DND-41 (cell line): ENCODE measurements around the gene PINK1.
"Not testable (repeated sequence)": the region's sequence is repeated elsewhere in the genome, so short reads cannot be mapped to it uniquely, and the experiment has no call there.

Experiments
- ATAC-seq: fragments of 200-7000 bp; cut with Tn5 transposase; 3 replicates; pipeline ENCODE4 v1.9.1; 2021; ENCODE audit warnings: low read depth; ENCODE audit not compliant: insufficient read depth
- DNase-seq: peaks from one replicate; pipeline ENCODE4 v3.0.0-alpha.2; 2020
- H2AFZ ChIP-seq: 2 replicates; pipeline ENCODE4 v1.6.0; 2012; ENCODE audit warnings: low read depth, low read length
- H3K27ac ChIP-seq: 2 replicates; pipeline ENCODE4 v1.5.1; 2012; ENCODE audit warnings: low read length, inconsistent platforms
- H3K27me3 ChIP-seq: fragments of 200-600 bp; sonication (generic); 2 replicates; pipeline ENCODE4 v1.6.0; 2012; ENCODE audit warnings: low read length, mild to moderate bottlenecking, inconsistent platforms; ENCODE audit not compliant: insufficient read depth, poor library complexity
- H3K36me3 ChIP-seq: 2 replicates; pipeline ENCODE4 v1.5.1; 2012; ENCODE audit warnings: low read length, inconsistent platforms; ENCODE audit not compliant: insufficient read depth
- H3K4me1 ChIP-seq: 2 replicates; pipeline ENCODE4 v1.5.1; 2012; ENCODE audit warnings: mild to moderate bottlenecking, low read length; ENCODE audit not compliant: insufficient read depth
- H3K4me2 ChIP-seq: 2 replicates; pipeline ENCODE4 v1.6.0; 2012; ENCODE audit warnings: mild to moderate bottlenecking, moderate library complexity, low read length, inconsistent platforms; ENCODE audit not compliant: insufficient read depth
- H3K4me3 ChIP-seq, 2 experiments: fragments of 200-600 bp in 1 of 2; shearing (Covaris generic) in 1 of 2; 2 replicates each; pipeline ENCODE4 v1.5.1; 2012 to 2016; ENCODE audit warnings: inconsistent platforms in 2 of 2, low read length in 2 of 2, mild to moderate bottlenecking in 2 of 2, low read depth in 1 of 2, moderate library complexity in 1 of 2
- H3K79me2 ChIP-seq: 2 replicates; pipeline ENCODE4 v1.6.0; 2012; ENCODE audit warnings: low read length, inconsistent platforms; ENCODE audit not compliant: insufficient read depth
- H3K9ac ChIP-seq: 2 replicates; pipeline ENCODE4 v1.6.0; 2012; ENCODE audit warnings: low read depth, mild to moderate bottlenecking, inconsistent platforms, low read length, moderate library complexity
- H3K9me3 ChIP-seq: 2 replicates; pipeline ENCODE4 v1.5.1; 2012; ENCODE audit warnings: low read length, moderate library complexity, mild to moderate bottlenecking, inconsistent platforms; ENCODE audit not compliant: insufficient read depth, severe bottlenecking
- H4K20me1 ChIP-seq: 2 replicates; pipeline ENCODE4 v1.6.0; 2012; ENCODE audit warnings: low read length; ENCODE audit not compliant: insufficient read depth
- CTCF ChIP-seq: IDR thresholded peaks from 2 replicates; pipeline ENCODE4 v1.5.1; 2012; ENCODE audit warnings: borderline replicate concordance, low read length, moderate library complexity, mild to moderate bottlenecking; ENCODE audit not compliant: poor library complexity, severe bottlenecking; ENCODE audit errors: extremely low read depth
- EZH2 ChIP-seq: IDR thresholded peaks from 3 replicates; pipeline ENCODE4 v1.6.1; 2012; ENCODE audit warnings: borderline replicate concordance, low read depth, mild to moderate bottlenecking, moderate library complexity, low read length, inconsistent platforms; ENCODE audit not compliant: severe bottlenecking

The PINK1 gene

GRCh38 chr1:20666804-20667203 lies 33.5 kb downstream of the PINK1 start:
- no peak for TF ChIP-seq EZH2
- no peak for TF ChIP-seq CTCF
- Histone ChIP-seq H3K27ac (no peak overlapping the region), H3K4me1 (peaks cover 18% of the 10 kb centered on the region), H4K20me1 (no peaks in the 10 kb centered on the region), H3K36me3 (no peaks in the 10 kb centered on the region; the same call in 1 of the 2 replicates), H3K9ac (no peak overlapping the region), H3K27me3 (no peaks in the 10 kb centered on the region), H2AFZ (peak overlapping the region; percentile 63), H3K4me2 (0 out of 2 replicates have a peak overlapping the region, but pooled peaks have one; percentile 2), H3K4me3 (no peak overlapping the region), H3K9me3 (no peaks in the 10 kb centered on the region), H3K79me2 (peaks cover 5% of the 10 kb centered on the region; the same call in 1 of the 2 replicates)
- peak; percentile 34 for DNase-seq
- ATAC-seq = peak; percentile 74

GRCh38 chr1:20668581-20668980 lies 35.3 kb downstream of the PINK1 start:
- no peak overlapping the region for H3K4me3 ChIP-seq
- TF ChIP-seq CTCF (no peak), EZH2 (no peak)
- H3K79me2 ChIP-seq = no peaks in the 10 kb centered on the region
- H3K9me3 ChIP-seq = no peaks in the 10 kb centered on the region
- H3K4me2 ChIP-seq = no peak overlapping the region
- H3K36me3 ChIP-seq = no peaks in the 10 kb centered on the region
- no peak overlapping the region for H2AFZ ChIP-seq
- H3K27ac ChIP-seq = no peak overlapping the region
- H4K20me1 ChIP-seq = no peaks in the 10 kb centered on the region; the same call in 1 of the 2 replicates
- no peak overlapping the region for H3K9ac ChIP-seq
- H3K27me3 ChIP-seq = no peaks in the 10 kb centered on the region
- DNase-seq = no peak
- no peak for ATAC-seq
- 0 out of 2 replicates have a peak, but pooled peaks cover 8% of the 10 kb centered on the region for H3K4me1 ChIP-seq

GRCh38 chr1:20670936-20671335 lies 37.7 kb downstream of the PINK1 start:
- Histone ChIP-seq H3K4me1 (0 out of 2 replicates have a peak, but pooled peaks cover 6% of the 10 kb centered on the region), H3K79me2 (no peaks in the 10 kb centered on the region), H3K4me3 (no peak overlapping the region), H3K27ac (no peak overlapping the region), H3K36me3 (no peaks in the 10 kb centered on the region), H3K27me3 (no peaks in the 10 kb centered on the region), H3K9me3 (no peaks in the 10 kb centered on the region), H3K9ac (no peak overlapping the region), H4K20me1 (no peaks in the 10 kb centered on the region; the same call in 1 of the 2 replicates), H2AFZ (no peak overlapping the region), H3K4me2 (no peak overlapping the region)
- ATAC-seq (no peak), DNase-seq (no peak)
- TF ChIP-seq EZH2 (no peak), CTCF (no peak)

GRCh38 chr1:20672265-20672632 lies 39.0 kb downstream of the PINK1 start:
- ATAC-seq = no peak
- Histone ChIP-seq H3K27ac (no peak overlapping the region), H3K79me2 (no peaks in the 10 kb centered on the region), H3K9ac (no peak overlapping the region), H4K20me1 (no peaks in the 10 kb centered on the region; the same call in 1 of the 2 replicates), H3K4me2 (no peak overlapping the region), H2AFZ (no peak overlapping the region), H3K36me3 (no peaks in the 10 kb centered on the region), H3K4me3 (no peak overlapping the region), H3K4me1 (no peaks in the 10 kb centered on the region), H3K27me3 (no peaks in the 10 kb centered on the region), H3K9me3 (no peaks in the 10 kb centered on the region)
- DNase-seq = no peak
- TF ChIP-seq CTCF = no peak
- no peak for TF ChIP-seq EZH2

GRCh38 chr1:20673626-20674025 lies 40.4 kb downstream of the PINK1 start:
- not testable (repeated sequence) for H3K9me3 ChIP-seq, H3K36me3 ChIP-seq, DNase-seq, H3K27me3 ChIP-seq, H3K4me2 ChIP-seq, H3K9ac ChIP-seq, H3K4me1 ChIP-seq, H3K27ac ChIP-seq, H2AFZ ChIP-seq, H3K4me3 ChIP-seq, H4K20me1 ChIP-seq, H3K79me2 ChIP-seq, ATAC-seq
